OCI-LY3 (cell line): ENCODE results near the gene PAK5.

ENCODE experiments used
- H2AFZ ChIP-seq: fragments of 200-600, 300-600 bp; shearing (Covaris generic); 2 replicates; pipeline ENCODE4 v1.6.0; 2014; ENCODE audit warnings: antibody characterized with exemption, low read depth, low read length
- H3K27ac ChIP-seq: fragments of 200-600, 300-600 bp; sonication (generic); 2 replicates; pipeline ENCODE4 v1.5.1; 2014; ENCODE audit warnings: mild to moderate bottlenecking, low read length, moderate library complexity, mixed read lengths
- H3K27me3 ChIP-seq: fragments of 200-600, 300-600 bp; sonication (generic); 2 replicates; pipeline ENCODE4 v1.6.1; 2014; ENCODE audit warnings: low read depth, low read length, mixed read lengths
- H3K36me3 ChIP-seq: fragments of 200-600, 300-600 bp; sonication (generic); replicated peaks from 2 replicates; pipeline ENCODE3; 2014; ENCODE audit warnings: low read depth, low read length, mixed read lengths
- H3K4me1 ChIP-seq: fragments of 300-600, 200-600 bp; sonication (generic); 2 replicates; pipeline ENCODE4 v1.6.1; 2014; ENCODE audit warnings: low read length, mixed read lengths
- H3K4me2 ChIP-seq: fragments of 200-600, 300-600 bp; sonication (generic); 2 replicates; pipeline ENCODE4 v1.6.1; 2014; ENCODE audit warnings: low read length, mixed read lengths
- H3K4me3 ChIP-seq: fragments of 300-600, 200-600 bp; sonication (generic); 2 replicates; pipeline ENCODE4 v1.5.1; 2014; ENCODE audit warnings: antibody characterized with exemption, mild to moderate bottlenecking, low read length, moderate library complexity
- H3K79me2 ChIP-seq: fragments of 300-600, 200-600 bp; shearing (Covaris generic); 2 replicates; pipeline ENCODE4 v1.6.1; 2014; ENCODE audit warnings: mild to moderate bottlenecking, low read length, mixed read lengths
- H3K9ac ChIP-seq: fragments of 300-600, 200-600 bp; shearing (Covaris generic); 2 replicates; pipeline ENCODE4 v1.6.0; 2014; ENCODE audit warnings: mild to moderate bottlenecking, low read length, moderate library complexity
- H3K9me3 ChIP-seq: fragments of 200-600, 300-600 bp; shearing (Covaris generic); 2 replicates; pipeline ENCODE4 v1.6.1; 2014; ENCODE audit warnings: low read length, mixed read lengths; ENCODE audit not compliant: insufficient read depth
- H4K20me1 ChIP-seq: fragments of 200-600, 300-600 bp; sonication (generic); 2 replicates; pipeline ENCODE4 v1.6.1; 2016; ENCODE audit warnings: low read length, mixed read lengths; ENCODE audit not compliant: insufficient read depth
- CTCF ChIP-seq: fragments of 200-600, 300-600 bp; sonication (generic); IDR thresholded peaks from 2 replicates; pipeline ENCODE4 v1.5.1; 2014; ENCODE audit warnings: antibody characterized with exemption, low read length, low read depth
- EZH2phosphoT487 ChIP-seq: fragments of 200-600 bp; shearing (Covaris generic); IDR thresholded peaks from 2 replicates; pipeline ENCODE4 v1.6.1; 2018; ENCODE audit warnings: antibody characterized with exemption, mixed run types, low read depth

Gene PAK5

GRCh38 chr20:9500121-9500520 lies 338.8 kb downstream of the PAK5 start:
- Histone ChIP-seq H3K9ac (no peak overlapping the region), H3K27me3 (peaks cover 16% of the 10 kb centered on the region), H3K9me3 (no peaks in the 10 kb centered on the region), H2AFZ (no peak overlapping the region), H3K36me3 (no peaks in the 10 kb centered on the region), H3K4me3 (no peak overlapping the region), H3K79me2 (no peaks in the 10 kb centered on the region), H3K4me2 (no peak overlapping the region), H3K27ac (no peak overlapping the region), H3K4me1 (peaks cover 7% of the 10 kb centered on the region), H4K20me1 (no peaks in the 10 kb centered on the region)
- TF ChIP-seq EZH2phosphoT487 = no peak
- TF ChIP-seq CTCF = no peak

- H3K27ac ChIP-seq = no peak overlapping the region
- peaks cover 16% of the 10 kb centered on the region for H3K27me3 ChIP-seq
- peaks cover 7% of the 10 kb centered on the region for H3K4me1 ChIP-seq
- H3K4me2 ChIP-seq = no peak overlapping the region
- no peak overlapping the region for H3K9ac ChIP-seq
- H3K79me2 ChIP-seq = no peaks in the 10 kb centered on the region
- H3K9me3 ChIP-seq = no peaks in the 10 kb centered on the region
- H3K36me3 ChIP-seq = no peaks in the 10 kb centered on the region
- no peak overlapping the region for H2AFZ ChIP-seq
- no peaks in the 10 kb centered on the region for H4K20me1 ChIP-seq
- TF ChIP-seq CTCF = no peak
- no peak for TF ChIP-seq EZH2phosphoT487
- no peak overlapping the region for H3K4me3 ChIP-seq
Measured at GRCh38 chr20:9499126-9499899, 339.6 kb downstream of the PAK5 start.

- no peak for TF ChIP-seq CTCF
- no peak for TF ChIP-seq EZH2phosphoT487
- no peak overlapping the region for H3K27ac ChIP-seq
- H2AFZ ChIP-seq = no peak overlapping the region
- H3K4me3 ChIP-seq = no peak overlapping the region
- no peak overlapping the region for H3K4me2 ChIP-seq
- H3K9me3 ChIP-seq = no peaks in the 10 kb centered on the region
- H3K4me1 ChIP-seq = peaks cover 7% of the 10 kb centered on the region
- H3K79me2 ChIP-seq = no peaks in the 10 kb centered on the region
- no peaks in the 10 kb centered on the region for H4K20me1 ChIP-seq
- no peaks in the 10 kb centered on the region for H3K36me3 ChIP-seq
- peaks cover 16% of the 10 kb centered on the region for H3K27me3 ChIP-seq
- no peak overlapping the region for H3K9ac ChIP-seq
Measured at GRCh38 chr20:9498322-9498721, 340.6 kb downstream of the PAK5 start.

- H4K20me1 ChIP-seq = no peaks in the 10 kb centered on the region
- H3K27me3 ChIP-seq = peaks cover 9% of the 10 kb centered on the region
Measured at GRCh38 chr20:9496155-9496554, 342.7 kb downstream of the PAK5 start.

More at GRCh38 chr20:9496155-9496554, 342.7 kb downstream of the PAK5 start:
- H3K79me2 ChIP-seq = no peaks in the 10 kb centered on the region
- no peaks in the 10 kb centered on the region for H3K36me3 ChIP-seq
- H2AFZ ChIP-seq = no peak overlapping the region
- H3K4me2 ChIP-seq = no peak overlapping the region
- no peak overlapping the region for H3K27ac ChIP-seq
- no peak for TF ChIP-seq CTCF
- no peak for TF ChIP-seq EZH2phosphoT487
- no peak overlapping the region for H3K9ac ChIP-seq
- peaks cover 7% of the 10 kb centered on the region for H3K4me1 ChIP-seq
- H3K4me3 ChIP-seq = no peak overlapping the region
- H3K9me3 ChIP-seq = no peaks in the 10 kb centered on the region
